ENCODE results near the gene PYHIN1. TPM values are rescaled to one million over a fixed set of nuclear protein-coding genes. Genes with fewer than 3 reads are reported as not detected.
"Not testable (repeated sequence)": the region's sequence is repeated elsewhere in the genome, so short reads cannot be mapped to it uniquely, and the experiment has no call there.

The PYHIN1 gene
- total RNA-seq, 1 experiment from 2014 or later = not detected

DNA sequence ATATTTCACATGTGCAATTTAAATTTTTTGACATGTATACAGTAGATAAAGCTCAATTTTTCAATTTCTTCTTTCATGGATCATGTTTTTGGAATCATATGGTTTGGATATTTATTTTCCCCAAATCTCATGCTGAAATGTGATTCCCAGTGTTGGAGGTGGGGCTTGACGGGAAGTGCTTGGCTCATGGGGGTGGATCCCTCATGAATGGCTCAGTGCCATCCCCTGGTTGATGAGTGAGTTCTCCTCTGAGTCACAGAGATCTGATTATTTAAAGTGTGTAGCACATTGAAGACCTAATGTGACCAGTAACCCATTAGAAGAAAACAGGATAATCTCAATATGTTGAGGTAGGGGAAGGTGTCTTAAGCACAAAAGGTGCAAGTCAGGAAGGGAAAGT is 69.3 kb downstream of the PYHIN1 start:
- no TSS peak for BruUV-seq (replicated peaks)
- H3K4me1 Mint-ChIP-seq (ENCODE audit: low read depth, unreplicated experiment) = peaks cover 29% of the 10 kb centered on the region
- intact Hi-C loops (cut with micrococcal nuclease; ENCODE audit: unreplicated experiment) = loop anchor here (10.0 kb wide), 1 partner anchor 346 kb away; no protein-coding TSS in a partner anchor
- CTCF ChIA-PET = interaction anchor here (1.9 kb wide), 1 partner anchor 9 kb away, joined by 5 read pairs; the partner anchor contains the start of gene IFI16
- no peaks in the 10 kb centered on the region for H3K9me3 Mint-ChIP-seq (ENCODE audit: low read depth, unreplicated experiment)
- H3K36me3 Mint-ChIP-seq (ENCODE audit: insufficient read depth, unreplicated experiment) = no peaks in the 10 kb centered on the region
- no peak overlapping the region for H3K27ac Mint-ChIP-seq (ENCODE audit: unreplicated experiment)
- peak; percentile 70 for DNase-seq
- H3K27me3 Mint-ChIP-seq (ENCODE audit: unreplicated experiment) = no peaks in the 10 kb centered on the region
- no peak overlapping the region for H3K4me3 Mint-ChIP-seq (ENCODE audit: low read depth, unreplicated experiment)
- TF ChIP-seq, protein P1, sequence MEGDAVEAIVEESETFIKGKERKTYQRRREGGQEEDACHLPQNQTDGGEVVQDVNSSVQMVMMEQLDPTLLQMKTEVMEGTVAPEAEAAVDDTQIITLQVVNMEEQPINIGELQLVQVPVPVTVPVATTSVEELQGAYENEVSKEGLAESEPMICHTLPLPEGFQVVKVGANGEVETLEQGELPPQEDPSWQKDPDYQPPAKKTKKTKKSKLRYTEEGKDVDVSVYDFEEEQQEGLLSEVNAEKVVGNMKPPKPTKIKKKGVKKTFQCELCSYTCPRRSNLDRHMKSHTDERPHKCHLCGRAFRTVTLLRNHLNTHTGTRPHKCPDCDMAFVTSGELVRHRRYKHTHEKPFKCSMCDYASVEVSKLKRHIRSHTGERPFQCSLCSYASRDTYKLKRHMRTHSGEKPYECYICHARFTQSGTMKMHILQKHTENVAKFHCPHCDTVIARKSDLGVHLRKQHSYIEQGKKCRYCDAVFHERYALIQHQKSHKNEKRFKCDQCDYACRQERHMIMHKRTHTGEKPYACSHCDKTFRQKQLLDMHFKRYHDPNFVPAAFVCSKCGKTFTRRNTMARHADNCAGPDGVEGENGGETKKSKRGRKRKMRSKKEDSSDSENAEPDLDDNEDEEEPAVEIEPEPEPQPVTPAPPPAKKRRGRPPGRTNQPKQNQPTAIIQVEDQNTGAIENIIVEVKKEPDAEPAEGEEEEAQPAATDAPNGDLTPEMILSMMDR (IDR thresholded peaks at IDR 0.05; ENCODE audit: unreplicated experiment) = no peak

- no peak for DNase-seq
- no peaks in the 10 kb centered on the region for H3K27me3 Mint-ChIP-seq (ENCODE audit: unreplicated experiment)
- BruUV-seq (replicated peaks) = no TSS peak
- H3K4me1 Mint-ChIP-seq (ENCODE audit: low read depth, unreplicated experiment) = peaks cover 10% of the 10 kb centered on the region
- TF ChIP-seq, protein P1 (IDR thresholded peaks at IDR 0.05; ENCODE audit: unreplicated experiment) = no peak
- H3K9me3 Mint-ChIP-seq (ENCODE audit: low read depth, unreplicated experiment) = no peaks in the 10 kb centered on the region
- peaks cover 6% of the 10 kb centered on the region for H3K36me3 Mint-ChIP-seq (ENCODE audit: insufficient read depth, unreplicated experiment)
- no peak overlapping the region for H3K27ac Mint-ChIP-seq (ENCODE audit: unreplicated experiment)
- CTCF ChIA-PET = no interaction called here
- H3K4me3 Mint-ChIP-seq (ENCODE audit: low read depth, unreplicated experiment) = no peak overlapping the region
- intact Hi-C loops (cut with micrococcal nuclease; ENCODE audit: unreplicated experiment) = loop anchor here (10.0 kb wide), 1 partner anchor 350 kb away; no protein-coding TSS in a partner anchor
Measured at GRCh38 chr1:159005161-159005560, 73.8 kb downstream of the PYHIN1 start.

GRCh38 chr1:159005676-159006075 is 74.3 kb downstream of the PYHIN1 start:
- no peaks in the 10 kb centered on the region for H3K9me3 Mint-ChIP-seq (ENCODE audit: low read depth, unreplicated experiment)
- no TSS peak for BruUV-seq (replicated peaks)
- DNase-seq = no peak
- no peak overlapping the region for H3K4me3 Mint-ChIP-seq (ENCODE audit: low read depth, unreplicated experiment)
- no peaks in the 10 kb centered on the region for H3K27me3 Mint-ChIP-seq (ENCODE audit: unreplicated experiment)
- TF ChIP-seq, protein P1 (IDR thresholded peaks at IDR 0.05; ENCODE audit: unreplicated experiment) = no peak
- CTCF ChIA-PET = no interaction called here
- peaks cover 11% of the 10 kb centered on the region for H3K36me3 Mint-ChIP-seq (ENCODE audit: insufficient read depth, unreplicated experiment)
- intact Hi-C loops (cut with micrococcal nuclease; ENCODE audit: unreplicated experiment) = loop anchor here (10.0 kb wide), 1 partner anchor 351 kb away; no protein-coding TSS in a partner anchor
- H3K27ac Mint-ChIP-seq (ENCODE audit: unreplicated experiment) = no peak overlapping the region
- peaks cover 5% of the 10 kb centered on the region for H3K4me1 Mint-ChIP-seq (ENCODE audit: low read depth, unreplicated experiment)

GRCh38 chr1:159006210-159006807 is 75.0 kb downstream of the PYHIN1 start:
- H3K27ac Mint-ChIP-seq (ENCODE audit: unreplicated experiment); H3K9me3 Mint-ChIP-seq (ENCODE audit: low read depth, unreplicated experiment); DNase-seq; H3K4me1 Mint-ChIP-seq (ENCODE audit: low read depth, unreplicated experiment); CTCF ChIA-PET; BruUV-seq (replicated peaks); H3K4me3 Mint-ChIP-seq (ENCODE audit: low read depth, unreplicated experiment); H3K27me3 Mint-ChIP-seq (ENCODE audit: unreplicated experiment): not testable (repeated sequence)
- intact Hi-C loops (cut with micrococcal nuclease; ENCODE audit: unreplicated experiment) = loop anchor here (10.0 kb wide), 1 partner anchor 352 kb away; no protein-coding TSS in a partner anchor
- H3K36me3 Mint-ChIP-seq (ENCODE audit: insufficient read depth, unreplicated experiment) = peaks cover 11% of the 10 kb centered on the region

GRCh38 chr1:159007726-159008125 is 76.4 kb downstream of the PYHIN1 start:
- Mint-ChIP-seq H3K4me1 (ENCODE audit: low read depth, unreplicated experiment) (no peaks in the 10 kb centered on the region), H3K36me3 (ENCODE audit: insufficient read depth, unreplicated experiment) (peaks cover 11% of the 10 kb centered on the region), H3K4me3 (ENCODE audit: low read depth, unreplicated experiment) (no peak overlapping the region), H3K27ac (ENCODE audit: unreplicated experiment) (no peak overlapping the region), H3K27me3 (ENCODE audit: unreplicated experiment) (no peaks in the 10 kb centered on the region), H3K9me3 (ENCODE audit: low read depth, unreplicated experiment) (no peaks in the 10 kb centered on the region)
- TF ChIP-seq, protein P1 (IDR thresholded peaks at IDR 0.05; ENCODE audit: unreplicated experiment) = no peak
- CTCF ChIA-PET = no interaction called here
- no TSS peak for BruUV-seq (replicated peaks)
- intact Hi-C loops (cut with micrococcal nuclease; ENCODE audit: unreplicated experiment) = loop anchor here (10.0 kb wide), 1 partner anchor 353 kb away; no protein-coding TSS in a partner anchor
- DNase-seq = no peak
